BE2C (cell line): ENCODE results near the gene POC1B. TPM values are rescaled to one million over a fixed set of nuclear protein-coding genes. Genes with fewer than 3 reads are reported as not detected.

Source experiments
- DNase-seq: peaks from one replicate; pipeline ENCODE4 v3.0.0-alpha.2; 2020
- H3K27me3 ChIP-seq: fragments of 250-450 bp; sonication (Bioruptor Pico); 2 replicates; pipeline ENCODE4 v1.5.1; 2020; ENCODE audit warnings: mild to moderate bottlenecking
- H3K36me3 ChIP-seq: fragments of 250-450 bp; sonication (Bioruptor Pico); 2 replicates; pipeline ENCODE4 v1.5.1; 2020; ENCODE audit warnings: mild to moderate bottlenecking
- H3K4me1 ChIP-seq: fragments of 250-450 bp; sonication (Bioruptor Pico); 2 replicates; pipeline ENCODE4 v1.5.1; 2020
- H3K4me3 ChIP-seq: 2 replicates; pipeline ENCODE4 v1.5.1; 2011; ENCODE audit warnings: low read depth, low read length
- H3K9me3 ChIP-seq: fragments of 250-450 bp; sonication (Bioruptor Pico); 2 replicates; pipeline ENCODE4 v1.5.1; 2020
- CTCF ChIP-seq: IDR thresholded peaks from 2 replicates; pipeline ENCODE4 v1.5.1; 2012; ENCODE audit warnings: mild to moderate bottlenecking, low read depth, low read length
- polyA plus RNA-seq: library from polyadenylated mRNA; unstranded; fragments of >200 nt; gene quantifications from one replicate; pipeline ENCODE4 v1.2.1, GENCODE V29; 2012; ENCODE audit warnings: low read depth, missing spikeins; ENCODE audit not compliant: insufficient read length, insufficient read depth

POC1B gene
- polyA plus RNA-seq = 7.4 TPM

GRCh38 chr12:89525824-89526770 is at the start of gene POC1B:
Gene POC1B, minus strand, starts transcription at chr12:89526047. Its CDS starts 152 bp downstream, at chr12:89525895.
- Histone ChIP-seq H3K4me3 (peak within 1 kb of the TSS; percentile 94), H3K4me1 (no peaks in the 10 kb centered on the region), H3K9me3 (no peaks in the 10 kb centered on the region), H3K36me3 (peaks cover 5% of the 10 kb centered on the region), H3K27me3 (no peaks in the 10 kb centered on the region)
- TF ChIP-seq CTCF = no peak
- peak; percentile 85 for DNase-seq

GRCh38 chr12:89575374-89575773 is 49.5 kb upstream of the POC1B start:
- Histone ChIP-seq H3K4me3 (no peak overlapping the region), H3K27me3 (no peaks in the 10 kb centered on the region), H3K4me1 (peaks cover 3% of the 10 kb centered on the region; the same call in 1 of the 2 replicates), H3K9me3 (no peaks in the 10 kb centered on the region), H3K36me3 (no peaks in the 10 kb centered on the region)
- no peak for TF ChIP-seq CTCF
- no peak for DNase-seq

GRCh38 chr12:89574736-89575208 is 48.9 kb upstream of the POC1B start:
- Histone ChIP-seq H3K4me1 (peaks cover 3% of the 10 kb centered on the region; the same call in 1 of the 2 replicates), H3K36me3 (no peaks in the 10 kb centered on the region), H3K4me3 (no peak overlapping the region), H3K27me3 (no peaks in the 10 kb centered on the region), H3K9me3 (no peaks in the 10 kb centered on the region)
- no peak for TF ChIP-seq CTCF
- no peak for DNase-seq

GRCh38 chr12:89573051-89573810 is 47.4 kb upstream of the POC1B start:
- no peak for TF ChIP-seq CTCF
- DNase-seq = no peak
- Histone ChIP-seq H3K9me3 (no peaks in the 10 kb centered on the region), H3K36me3 (no peaks in the 10 kb centered on the region), H3K4me1 (peaks cover 3% of the 10 kb centered on the region; the same call in 1 of the 2 replicates), H3K27me3 (no peaks in the 10 kb centered on the region), H3K4me3 (no peak overlapping the region)

DNA sequence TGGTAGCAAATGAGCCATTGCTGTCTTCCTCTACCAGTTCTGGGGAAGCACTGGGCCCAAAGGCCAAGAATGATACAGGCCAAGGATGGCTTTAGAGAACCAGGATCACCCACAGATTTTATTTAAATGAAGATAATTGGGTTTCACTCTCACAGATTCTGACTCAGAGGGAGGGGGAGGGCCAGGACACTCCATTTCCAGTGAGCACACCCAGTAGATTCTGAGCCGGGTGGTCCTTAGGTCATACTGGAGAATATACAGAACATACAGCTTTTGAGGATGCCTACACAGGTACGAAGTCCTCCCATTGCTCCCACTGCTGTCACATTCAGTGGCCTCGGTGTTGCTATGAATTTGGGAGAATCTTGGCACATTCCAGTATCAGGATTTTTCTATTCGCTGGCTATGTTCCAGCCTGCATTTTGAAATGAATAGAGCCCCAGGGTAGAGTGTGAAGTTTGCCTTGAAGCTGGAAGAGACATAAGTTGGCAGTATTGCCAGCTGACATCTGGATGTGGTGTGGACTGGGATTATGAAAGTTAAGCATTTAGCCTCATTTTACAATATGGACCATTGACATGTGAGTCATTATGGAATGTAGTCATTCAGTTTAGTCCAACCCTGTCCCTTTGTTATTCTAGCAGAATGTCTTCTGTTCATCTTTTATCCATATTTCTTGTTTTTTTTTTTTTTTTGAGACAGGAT is 45.8 kb upstream of the POC1B start:
- Histone ChIP-seq H3K27me3 (no peaks in the 10 kb centered on the region), H3K36me3 (no peaks in the 10 kb centered on the region), H3K4me3 (no peak overlapping the region), H3K9me3 (no peaks in the 10 kb centered on the region), H3K4me1 (peaks cover 5% of the 10 kb centered on the region; the same call in 1 of the 2 replicates)
- no peak for DNase-seq
- no peak for TF ChIP-seq CTCF
